Measurements from ENCODE around the gene ELL2. TPM values are rescaled to one million over a fixed set of nuclear protein-coding genes. Genes with fewer than 3 reads are reported as not detected.

ELL2 gene
- polyA plus RNA-seq, 1 of the 3 experiments (the other 2 are of a cell fraction), result 18.4 TPM

DNA sequence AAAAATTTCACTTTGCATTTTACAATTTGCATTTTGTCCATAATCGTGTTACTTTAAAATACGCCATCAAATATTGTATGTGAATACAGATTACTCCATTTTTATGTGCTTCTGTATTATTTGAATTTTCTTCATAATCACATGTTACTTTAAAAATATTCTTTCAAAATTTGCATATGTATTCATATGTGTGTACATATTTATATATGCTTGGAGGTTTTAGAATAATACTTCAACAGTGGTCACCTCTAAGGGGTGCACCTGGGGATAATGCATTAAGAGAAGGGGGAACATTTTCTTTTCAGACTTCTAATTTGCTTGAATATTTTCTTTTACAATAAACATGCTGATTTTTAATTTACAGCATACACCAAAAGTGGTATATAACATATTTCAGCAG, 21.9 kb upstream of the ELL2 start:
- Histone ChIP-seq H3K9me2 (no peaks in the 10 kb centered on the region), H3K27ac (ENCODE audit: low read depth in 2 of 2, low read length in 1 of 2) (no peak overlapping the region; a peak in 1 of 4 replicates), H3F3A (replicated peaks; ENCODE audit: insufficient read depth) (no peaks in the 10 kb centered on the region), H3K36me3 (replicated peaks in 1 of 2; ENCODE audit: control insufficient read depth in 1 of 2, insufficient read depth in 2 of 2, low read length in 1 of 2) (no peaks in the 10 kb centered on the region), H2AFZ (ENCODE audit: low read depth) (no peak overlapping the region), H4K20me1 (ENCODE audit: insufficient read depth) (no peaks in the 10 kb centered on the region), H3K4me2 (no peak overlapping the region), H3K27me3 (ENCODE audit: insufficient read depth) (no peaks in the 10 kb centered on the region), H3K9ac (no peak overlapping the region), H3K79me2 (ENCODE audit: insufficient read depth) (no peaks in the 10 kb centered on the region), H3K9me3 (no peaks in the 10 kb centered on the region), H3K4me1 (ENCODE audit: control insufficient read depth in 1 of 2, insufficient read depth in 2 of 2, low read depth in 1 of 2, low read length in 1 of 2) (no peaks in the 10 kb centered on the region; a peak in 1 of 4 replicates), H3K4me3 (ENCODE audit: low read depth in 2 of 2, low read length in 1 of 2) (no peak overlapping the region)
- WGBS (ENCODE audit: low lambda C conversion rate), result 97% methylated on average over 2 of the region's 2 CpGs
- ChIA-PET POLR2A (no interaction called here), CTCF (interaction anchor here (1.2 kb wide), 1 partner anchor 361 kb away, joined by 3 read pairs; no protein-coding TSS in a partner anchor)
- TF ChIP-seq TCF12 (IDR thresholded peaks at IDR 0.05) (no peak), RCOR1 (IDR thresholded peaks at IDR 0.05; ENCODE audit: low read length) (no peak), EZH2phosphoT487 (IDR thresholded peaks at IDR 0.05; ENCODE audit: borderline replicate concordance, low read depth) (no peak), SIN3A (IDR thresholded peaks at IDR 0.05; ENCODE audit: borderline replicate concordance, low read depth, low read length) (no peak)
- TF ChIP-seq, protein P1, sequence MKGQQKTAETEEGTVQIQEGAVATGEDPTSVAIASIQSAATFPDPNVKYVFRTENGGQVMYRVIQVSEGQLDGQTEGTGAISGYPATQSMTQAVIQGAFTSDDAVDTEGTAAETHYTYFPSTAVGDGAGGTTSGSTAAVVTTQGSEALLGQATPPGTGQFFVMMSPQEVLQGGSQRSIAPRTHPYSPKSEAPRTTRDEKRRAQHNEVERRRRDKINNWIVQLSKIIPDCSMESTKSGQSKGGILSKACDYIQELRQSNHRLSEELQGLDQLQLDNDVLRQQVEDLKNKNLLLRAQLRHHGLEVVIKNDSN (IDR thresholded peaks at IDR 0.05; ENCODE audit: borderline replicate concordance, low read depth), result no peak
- TF ChIP-seq, protein P2, sequence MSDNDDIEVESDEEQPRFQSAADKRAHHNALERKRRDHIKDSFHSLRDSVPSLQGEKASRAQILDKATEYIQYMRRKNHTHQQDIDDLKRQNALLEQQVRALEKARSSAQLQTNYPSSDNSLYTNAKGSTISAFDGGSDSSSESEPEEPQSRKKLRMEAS (IDR thresholded peaks at IDR 0.05; ENCODE audit: low read depth), result no peak
- DNase-seq, result no peak

DNA sequence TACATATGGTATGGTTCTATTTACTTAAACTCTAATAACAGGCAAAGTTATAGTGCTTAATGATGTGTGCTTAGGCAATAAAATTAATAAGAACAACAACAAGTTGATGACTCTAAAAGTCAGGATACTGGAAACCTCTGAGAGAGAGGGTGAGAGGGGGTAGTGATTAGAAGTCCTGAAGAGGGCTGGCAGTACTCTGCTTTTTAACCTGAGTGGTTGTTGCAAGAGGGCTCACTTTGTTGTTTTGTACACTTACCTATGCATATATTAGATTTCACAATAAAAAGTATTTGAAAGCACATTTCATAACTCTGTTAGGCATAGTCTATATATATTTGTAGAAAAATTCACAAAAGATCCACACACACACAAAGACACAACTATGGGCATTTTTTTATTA, 21.4 kb upstream of the ELL2 start:
- ChIA-PET CTCF (no interaction called here), POLR2A (no interaction called here)
- no peaks in the 10 kb centered on the region for H3K27me3 ChIP-seq (ENCODE audit: insufficient read depth)
- no peak overlapping the region for H3K4me3 ChIP-seq (ENCODE audit: low read depth in 2 of 2, low read length in 1 of 2)
- H3K9ac ChIP-seq, result no peak overlapping the region
- no peaks in the 10 kb centered on the region for H3K79me2 ChIP-seq (ENCODE audit: insufficient read depth)
- no peaks in the 10 kb centered on the region for H3K36me3 ChIP-seq (replicated peaks in 1 of 2; ENCODE audit: control insufficient read depth in 1 of 2, insufficient read depth in 2 of 2, low read length in 1 of 2)
- H3K9me2 ChIP-seq, result no peaks in the 10 kb centered on the region
- no peaks in the 10 kb centered on the region for H3F3A ChIP-seq (replicated peaks; ENCODE audit: insufficient read depth)
- no peak overlapping the region for H2AFZ ChIP-seq (ENCODE audit: low read depth)
- no peak overlapping the region; a peak in 1 of 4 replicates for H3K27ac ChIP-seq (ENCODE audit: low read depth in 2 of 2, low read length in 1 of 2)
- H4K20me1 ChIP-seq (ENCODE audit: insufficient read depth), result no peaks in the 10 kb centered on the region
- DNase-seq, result no peak
- H3K4me2 ChIP-seq, result no peak overlapping the region
- H3K9me3 ChIP-seq, result no peaks in the 10 kb centered on the region
- H3K4me1 ChIP-seq (ENCODE audit: control insufficient read depth in 1 of 2, insufficient read depth in 2 of 2, low read depth in 1 of 2, low read length in 1 of 2), result no peaks in the 10 kb centered on the region; a peak in 1 of 4 replicates
- TF ChIP-seq EP300 (IDR thresholded peaks at IDR 0.05; ENCODE audit: borderline replicate concordance in 1 of 2, low read depth in 1 of 2, low read length in 1 of 2), result no peak
- TF ChIP-seq TCF12 (IDR thresholded peaks at IDR 0.05), result no peak
- no peak for TF ChIP-seq NFIC (IDR thresholded peaks at IDR 0.05; ENCODE audit: borderline replicate concordance)
- TF ChIP-seq, protein P3, sequence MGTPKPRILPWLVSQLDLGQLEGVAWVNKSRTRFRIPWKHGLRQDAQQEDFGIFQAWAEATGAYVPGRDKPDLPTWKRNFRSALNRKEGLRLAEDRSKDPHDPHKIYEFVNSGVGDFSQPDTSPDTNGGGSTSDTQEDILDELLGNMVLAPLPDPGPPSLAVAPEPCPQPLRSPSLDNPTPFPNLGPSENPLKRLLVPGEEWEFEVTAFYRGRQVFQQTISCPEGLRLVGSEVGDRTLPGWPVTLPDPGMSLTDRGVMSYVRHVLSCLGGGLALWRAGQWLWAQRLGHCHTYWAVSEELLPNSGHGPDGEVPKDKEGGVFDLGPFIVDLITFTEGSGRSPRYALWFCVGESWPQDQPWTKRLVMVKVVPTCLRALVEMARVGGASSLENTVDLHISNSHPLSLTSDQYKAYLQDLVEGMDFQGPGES (IDR thresholded peaks at IDR 0.05; ENCODE audit: low read depth, low read length), result no peak
- TF ChIP-seq CHD2 (IDR thresholded peaks at IDR 0.05; ENCODE audit: low read length, partially characterized antibody), result no peak
- no peak for TF ChIP-seq RFX5 (IDR thresholded peaks at IDR 0.05; ENCODE audit: low read length)
- TF ChIP-seq RXRA (IDR thresholded peaks at IDR 0.05; ENCODE audit: borderline replicate concordance, low read depth), result no peak
- TF ChIP-seq, protein P4, sequence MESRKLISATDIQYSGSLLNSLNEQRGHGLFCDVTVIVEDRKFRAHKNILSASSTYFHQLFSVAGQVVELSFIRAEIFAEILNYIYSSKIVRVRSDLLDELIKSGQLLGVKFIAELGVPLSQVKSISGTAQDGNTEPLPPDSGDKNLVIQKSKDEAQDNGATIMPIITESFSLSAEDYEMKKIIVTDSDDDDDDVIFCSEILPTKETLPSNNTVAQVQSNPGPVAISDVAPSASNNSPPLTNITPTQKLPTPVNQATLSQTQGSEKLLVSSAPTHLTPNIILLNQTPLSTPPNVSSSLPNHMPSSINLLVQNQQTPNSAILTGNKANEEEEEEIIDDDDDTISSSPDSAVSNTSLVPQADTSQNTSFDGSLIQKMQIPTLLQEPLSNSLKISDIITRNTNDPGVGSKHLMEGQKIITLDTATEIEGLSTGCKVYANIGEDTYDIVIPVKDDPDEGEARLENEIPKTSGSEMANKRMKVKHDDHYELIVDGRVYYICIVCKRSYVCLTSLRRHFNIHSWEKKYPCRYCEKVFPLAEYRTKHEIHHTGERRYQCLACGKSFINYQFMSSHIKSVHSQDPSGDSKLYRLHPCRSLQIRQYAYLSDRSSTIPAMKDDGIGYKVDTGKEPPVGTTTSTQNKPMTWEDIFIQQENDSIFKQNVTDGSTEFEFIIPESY (IDR thresholded peaks at IDR 0.05; ENCODE audit: borderline replicate concordance, low read depth), result no peak
- TF ChIP-seq GATA2 (CRISPR knock-in tag; IDR thresholded peaks at IDR 0.05), result no peak
- TF ChIP-seq FOXM1 (IDR thresholded peaks at IDR 0.05; ENCODE audit: low read depth), result no peak
- TF ChIP-seq, protein P1 (IDR thresholded peaks at IDR 0.05; ENCODE audit: borderline replicate concordance, low read depth), result no peak
- TF ChIP-seq NRF1 (IDR thresholded peaks at IDR 0.05; ENCODE audit: low read depth, low read length), result no peak
- TF ChIP-seq, protein P2 (IDR thresholded peaks at IDR 0.05; ENCODE audit: low read depth), result no peak
- TF ChIP-seq, protein P5, sequence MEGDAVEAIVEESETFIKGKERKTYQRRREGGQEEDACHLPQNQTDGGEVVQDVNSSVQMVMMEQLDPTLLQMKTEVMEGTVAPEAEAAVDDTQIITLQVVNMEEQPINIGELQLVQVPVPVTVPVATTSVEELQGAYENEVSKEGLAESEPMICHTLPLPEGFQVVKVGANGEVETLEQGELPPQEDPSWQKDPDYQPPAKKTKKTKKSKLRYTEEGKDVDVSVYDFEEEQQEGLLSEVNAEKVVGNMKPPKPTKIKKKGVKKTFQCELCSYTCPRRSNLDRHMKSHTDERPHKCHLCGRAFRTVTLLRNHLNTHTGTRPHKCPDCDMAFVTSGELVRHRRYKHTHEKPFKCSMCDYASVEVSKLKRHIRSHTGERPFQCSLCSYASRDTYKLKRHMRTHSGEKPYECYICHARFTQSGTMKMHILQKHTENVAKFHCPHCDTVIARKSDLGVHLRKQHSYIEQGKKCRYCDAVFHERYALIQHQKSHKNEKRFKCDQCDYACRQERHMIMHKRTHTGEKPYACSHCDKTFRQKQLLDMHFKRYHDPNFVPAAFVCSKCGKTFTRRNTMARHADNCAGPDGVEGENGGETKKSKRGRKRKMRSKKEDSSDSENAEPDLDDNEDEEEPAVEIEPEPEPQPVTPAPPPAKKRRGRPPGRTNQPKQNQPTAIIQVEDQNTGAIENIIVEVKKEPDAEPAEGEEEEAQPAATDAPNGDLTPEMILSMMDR (IDR thresholded peaks at IDR 0.05), result no peak

Data from SK-N-SH (cell line).